22Rv1 (cell line): ENCODE measurements around the gene C2orf78.

Source experiments
- ZFX ChIP-seq: fragments of 450-650 bp; IDR thresholded peaks from 2 replicates; pipeline ENCODE4 v1.6.1; 2017; ENCODE audit warnings: antibody characterized with exemption, borderline replicate concordance
- TF ChIP-seq, protein P1 (sequence below): fragments of 450-650 bp; IDR thresholded peaks from 2 replicates; pipeline ENCODE4 v1.5.1; 2017; ENCODE audit warnings: mild to moderate bottlenecking

DNA sequence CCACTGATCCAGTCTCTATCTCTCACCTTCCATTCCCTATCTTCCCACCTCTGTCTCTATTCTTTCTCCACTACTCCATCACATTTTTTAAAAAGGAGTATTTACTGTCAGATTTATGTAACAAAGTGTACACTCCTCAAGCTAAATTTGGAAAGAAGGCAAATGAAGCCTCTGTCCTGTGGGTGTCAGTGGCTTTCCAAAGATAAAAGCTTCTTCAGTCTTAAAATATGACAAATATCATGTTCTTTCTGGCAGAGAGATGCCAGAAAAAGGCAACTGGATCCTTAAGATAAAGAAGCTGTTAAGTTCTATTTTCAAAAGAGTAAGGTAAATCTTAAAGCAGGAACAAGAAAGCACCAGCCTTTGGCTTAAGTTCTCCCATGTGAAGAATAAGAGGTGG lies 11.2 kb upstream of the C2orf78 start:
- TF ChIP-seq, protein P1, sequence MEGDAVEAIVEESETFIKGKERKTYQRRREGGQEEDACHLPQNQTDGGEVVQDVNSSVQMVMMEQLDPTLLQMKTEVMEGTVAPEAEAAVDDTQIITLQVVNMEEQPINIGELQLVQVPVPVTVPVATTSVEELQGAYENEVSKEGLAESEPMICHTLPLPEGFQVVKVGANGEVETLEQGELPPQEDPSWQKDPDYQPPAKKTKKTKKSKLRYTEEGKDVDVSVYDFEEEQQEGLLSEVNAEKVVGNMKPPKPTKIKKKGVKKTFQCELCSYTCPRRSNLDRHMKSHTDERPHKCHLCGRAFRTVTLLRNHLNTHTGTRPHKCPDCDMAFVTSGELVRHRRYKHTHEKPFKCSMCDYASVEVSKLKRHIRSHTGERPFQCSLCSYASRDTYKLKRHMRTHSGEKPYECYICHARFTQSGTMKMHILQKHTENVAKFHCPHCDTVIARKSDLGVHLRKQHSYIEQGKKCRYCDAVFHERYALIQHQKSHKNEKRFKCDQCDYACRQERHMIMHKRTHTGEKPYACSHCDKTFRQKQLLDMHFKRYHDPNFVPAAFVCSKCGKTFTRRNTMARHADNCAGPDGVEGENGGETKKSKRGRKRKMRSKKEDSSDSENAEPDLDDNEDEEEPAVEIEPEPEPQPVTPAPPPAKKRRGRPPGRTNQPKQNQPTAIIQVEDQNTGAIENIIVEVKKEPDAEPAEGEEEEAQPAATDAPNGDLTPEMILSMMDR: no peak
- TF ChIP-seq ZFX: no peak
